ENCODE results near the gene TRRAP.
"Not testable (repeated sequence)": the region's sequence is repeated elsewhere in the genome, so short reads cannot be mapped to it uniquely, and the experiment has no call there.

Gene TRRAP

GRCh38 chr7:98866351-98866750, 12.0 kb upstream of the TRRAP start:
- in situ Hi-C loops (cut with MboI; ENCODE audit: low sequenced_read_pairs) = no loop called here

- in situ Hi-C loops (cut with MboI; ENCODE audit: low sequenced_read_pairs) = no loop called here
Observed at GRCh38 chr7:98866765-98867164, 11.6 kb upstream of the TRRAP start.

GRCh38 chr7:98868450-98868849, 9.9 kb upstream of the TRRAP start:
- in situ Hi-C loops (cut with MboI; ENCODE audit: low sequenced_read_pairs) = no loop called here

- in situ Hi-C loops (cut with MboI; ENCODE audit: low sequenced_read_pairs) = no loop called here
Observed at GRCh38 chr7:98869027-98869596, 9.2 kb upstream of the TRRAP start.

- in situ Hi-C loops (cut with MboI; ENCODE audit: low sequenced_read_pairs) = no loop called here
Observed at GRCh38 chr7:98869597-98870120, 8.7 kb upstream of the TRRAP start, which contains the start of gene TMEM130. TSS of gene TMEM130 (minus strand) at chr7:98870014. CDS start at chr7:98869861, 153 bp downstream.

- in situ Hi-C loops (cut with MboI; ENCODE audit: low sequenced_read_pairs) = no loop called here
Observed at GRCh38 chr7:98870121-98870651, 8.1 kb upstream of the TRRAP start.

GRCh38 chr7:98870807-98871491, 7.4 kb upstream of the TRRAP start:
- in situ Hi-C loops (cut with MboI; ENCODE audit: low sequenced_read_pairs) = no loop called here

GRCh38 chr7:98872328-98872924, 5.9 kb upstream of the TRRAP start:
- in situ Hi-C loops (cut with MboI; ENCODE audit: low sequenced_read_pairs) = no loop called here

GRCh38 chr7:98873610-98874009, 4.7 kb upstream of the TRRAP start:
- in situ Hi-C loops (cut with MboI; ENCODE audit: low sequenced_read_pairs) = not testable (repeated sequence)

- in situ Hi-C loops (cut with MboI; ENCODE audit: low sequenced_read_pairs) = no loop called here
Observed at GRCh38 chr7:98874942-98875341, 3.4 kb upstream of the TRRAP start.

GRCh38 chr7:98875501-98875900, 2.8 kb upstream of the TRRAP start:
- in situ Hi-C loops (cut with MboI; ENCODE audit: low sequenced_read_pairs) = no loop called here

- in situ Hi-C loops (cut with MboI; ENCODE audit: low sequenced_read_pairs) = no loop called here
Observed at GRCh38 chr7:98877146-98877545, 1.2 kb upstream of the TRRAP start.

- in situ Hi-C loops (cut with MboI; ENCODE audit: low sequenced_read_pairs) = no loop called here
Observed at GRCh38 chr7:98877692-98878364, 504 bp upstream of the TRRAP start.

- in situ Hi-C loops (cut with MboI; ENCODE audit: low sequenced_read_pairs) = no loop called here
Observed at GRCh38 chr7:98879198-98879978, 1.1 kb downstream of the TRRAP start.

- in situ Hi-C loops (cut with MboI; ENCODE audit: low sequenced_read_pairs) = no loop called here
Observed at GRCh38 chr7:98879979-98880315, 1.6 kb downstream of the TRRAP start.

GRCh38 chr7:98880485-98880884, 2.2 kb downstream of the TRRAP start:
- in situ Hi-C loops (cut with MboI; ENCODE audit: low sequenced_read_pairs) = no loop called here

GRCh38 chr7:98881561-98882315, 3.4 kb downstream of the TRRAP start:
- in situ Hi-C loops (cut with MboI; ENCODE audit: low sequenced_read_pairs) = no loop called here

- in situ Hi-C loops (cut with MboI; ENCODE audit: low sequenced_read_pairs) = no loop called here
Observed at GRCh38 chr7:98884416-98884815, 6.1 kb downstream of the TRRAP start.

GRCh38 chr7:98887038-98887437, 8.7 kb downstream of the TRRAP start:
- in situ Hi-C loops (cut with MboI; ENCODE audit: low sequenced_read_pairs) = no loop called here

- in situ Hi-C loops (cut with MboI; ENCODE audit: low sequenced_read_pairs) = no loop called here
Observed at GRCh38 chr7:98892609-98893008, 14.3 kb downstream of the TRRAP start.
